Glutamatergic neuron (in vitro differentiated cells): ENCODE measurements around the gene DOK5. TPM values are rescaled to one million over a fixed set of nuclear protein-coding genes. Genes with fewer than 3 reads are reported as not detected.

Source experiments
- DNase-seq: peaks from one replicate; pipeline ENCODE4 v3.0.0; 2022
- H3K27ac Mint-ChIP-seq: one replicate; pipeline ENCODE4 v1.8.0; 2020; ENCODE audit warnings: mild to moderate bottlenecking, mixed read lengths, inconsistent platforms; ENCODE audit not compliant: unreplicated experiment
- H3K27me3 Mint-ChIP-seq: one replicate; pipeline ENCODE4 v1.8.0; 2020; ENCODE audit warnings: mild to moderate bottlenecking, moderate library complexity, mixed read lengths, inconsistent platforms; ENCODE audit not compliant: unreplicated experiment
- H3K36me3 Mint-ChIP-seq: one replicate; pipeline ENCODE4 v1.8.0; 2020; ENCODE audit warnings: mild to moderate bottlenecking, mixed read lengths, inconsistent platforms; ENCODE audit not compliant: unreplicated experiment
- H3K4me1 Mint-ChIP-seq: one replicate; pipeline ENCODE4 v1.8.0; 2020; ENCODE audit warnings: mild to moderate bottlenecking, low read depth, mixed read lengths, inconsistent platforms; ENCODE audit not compliant: unreplicated experiment
- H3K4me3 Mint-ChIP-seq: one replicate; pipeline ENCODE4 v1.8.0; 2020; ENCODE audit warnings: mild to moderate bottlenecking, mixed read lengths, inconsistent platforms; ENCODE audit not compliant: unreplicated experiment
- H3K9me3 Mint-ChIP-seq: one replicate; pipeline ENCODE4 v1.8.0; 2020; ENCODE audit warnings: mild to moderate bottlenecking, moderate library complexity, mixed read lengths, inconsistent platforms; ENCODE audit not compliant: unreplicated experiment
- total RNA-seq: library from RNA; stranded (reverse); fragmentation: NEBNext Ultra II Directional; extraction: Animal tissue kit (Norgen Biotek cat#: 25700); gene quantifications from one replicate; pipeline ENCODE4 v1.2.1, GENCODE V29; 2021; ENCODE audit not compliant: unreplicated experiment
- TF ChIP-seq, protein P1 (sequence below): fragments of 200-600 bp; sonication (generic); IDR thresholded peaks from one replicate; pipeline ENCODE4 v1.5.0; 2021; ENCODE audit not compliant: partially characterized antibody, unreplicated experiment

The DOK5 gene
- total RNA-seq, 1 donor from 2014 or later: 30.8 TPM

GRCh38 chr20:54559890-54560289, 84.5 kb downstream of the DOK5 start:
- H3K4me1 Mint-ChIP-seq: no peaks in the 10 kb centered on the region
- H3K9me3 Mint-ChIP-seq: no peaks in the 10 kb centered on the region
- no peaks in the 10 kb centered on the region for H3K27me3 Mint-ChIP-seq
- H3K36me3 Mint-ChIP-seq: no peaks in the 10 kb centered on the region
- no peak overlapping the region for H3K27ac Mint-ChIP-seq
- DNase-seq: no peak
- TF ChIP-seq, protein P1, sequence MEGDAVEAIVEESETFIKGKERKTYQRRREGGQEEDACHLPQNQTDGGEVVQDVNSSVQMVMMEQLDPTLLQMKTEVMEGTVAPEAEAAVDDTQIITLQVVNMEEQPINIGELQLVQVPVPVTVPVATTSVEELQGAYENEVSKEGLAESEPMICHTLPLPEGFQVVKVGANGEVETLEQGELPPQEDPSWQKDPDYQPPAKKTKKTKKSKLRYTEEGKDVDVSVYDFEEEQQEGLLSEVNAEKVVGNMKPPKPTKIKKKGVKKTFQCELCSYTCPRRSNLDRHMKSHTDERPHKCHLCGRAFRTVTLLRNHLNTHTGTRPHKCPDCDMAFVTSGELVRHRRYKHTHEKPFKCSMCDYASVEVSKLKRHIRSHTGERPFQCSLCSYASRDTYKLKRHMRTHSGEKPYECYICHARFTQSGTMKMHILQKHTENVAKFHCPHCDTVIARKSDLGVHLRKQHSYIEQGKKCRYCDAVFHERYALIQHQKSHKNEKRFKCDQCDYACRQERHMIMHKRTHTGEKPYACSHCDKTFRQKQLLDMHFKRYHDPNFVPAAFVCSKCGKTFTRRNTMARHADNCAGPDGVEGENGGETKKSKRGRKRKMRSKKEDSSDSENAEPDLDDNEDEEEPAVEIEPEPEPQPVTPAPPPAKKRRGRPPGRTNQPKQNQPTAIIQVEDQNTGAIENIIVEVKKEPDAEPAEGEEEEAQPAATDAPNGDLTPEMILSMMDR: no peak
- H3K4me3 Mint-ChIP-seq: no peak overlapping the region

GRCh38 chr20:54560357-54560756, 85.0 kb downstream of the DOK5 start:
- TF ChIP-seq, protein P1: no peak
- Mint-ChIP-seq H3K27ac (no peak overlapping the region), H3K36me3 (no peaks in the 10 kb centered on the region)

GRCh38 chr20:54565255-54565654, 89.9 kb downstream of the DOK5 start:
- Mint-ChIP-seq H3K4me1 (no peaks in the 10 kb centered on the region), H3K27ac (no peak overlapping the region), H3K4me3 (no peak overlapping the region), H3K36me3 (no peaks in the 10 kb centered on the region), H3K9me3 (peaks cover 2% of the 10 kb centered on the region), H3K27me3 (no peaks in the 10 kb centered on the region)
- no peak for DNase-seq
- TF ChIP-seq, protein P1: no peak

More at GRCh38 chr20:54560357-54560756, 85.0 kb downstream of the DOK5 start:
- DNase-seq: no peak
- Mint-ChIP-seq H3K4me1 (no peaks in the 10 kb centered on the region), H3K27me3 (no peaks in the 10 kb centered on the region), H3K4me3 (no peak overlapping the region), H3K9me3 (no peaks in the 10 kb centered on the region)

GRCh38 chr20:54566031-54566688, 90.8 kb downstream of the DOK5 start:
- Mint-ChIP-seq H3K4me1 (peaks cover 2% of the 10 kb centered on the region), H3K27ac (no peak overlapping the region), H3K36me3 (no peaks in the 10 kb centered on the region), H3K27me3 (no peaks in the 10 kb centered on the region), H3K4me3 (no peak overlapping the region), H3K9me3 (peaks cover 2% of the 10 kb centered on the region)
- TF ChIP-seq, protein P1: no peak
- no peak for DNase-seq

DNA sequence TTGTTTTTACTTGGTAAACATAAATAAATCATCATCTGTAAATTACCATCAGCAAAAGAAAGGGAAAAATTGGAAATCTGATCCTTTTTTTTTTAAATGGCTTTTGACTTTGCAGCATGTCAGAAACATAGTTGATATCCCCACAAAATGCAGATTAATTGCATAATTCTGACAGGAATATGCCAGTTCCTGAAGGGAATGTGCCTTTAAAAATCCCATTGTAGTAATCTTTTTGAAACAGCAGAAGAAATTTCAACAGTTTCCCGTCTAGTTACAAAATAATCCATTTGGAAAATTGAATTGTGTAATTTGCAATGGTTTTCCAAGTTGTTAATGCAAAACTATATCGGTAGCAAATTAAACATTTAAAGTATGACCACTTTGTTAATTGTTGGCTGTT, 95.2 kb downstream of the DOK5 start:
- TF ChIP-seq, protein P1: no peak
- H3K36me3 Mint-ChIP-seq: no peaks in the 10 kb centered on the region
- no peak overlapping the region for H3K27ac Mint-ChIP-seq
- H3K4me3 Mint-ChIP-seq: no peak overlapping the region
- no peaks in the 10 kb centered on the region for H3K27me3 Mint-ChIP-seq
- no peak for DNase-seq
- peaks cover 10% of the 10 kb centered on the region for H3K4me1 Mint-ChIP-seq
- H3K9me3 Mint-ChIP-seq: peaks cover 2% of the 10 kb centered on the region
